Effector CD4-positive, alpha-beta T cell (primary cell): Measurements from ENCODE around the gene ITGB2.

Experiments
- DNase-seq: peaks from one replicate; pipeline ENCODE4 v3.0.0-alpha.2; 2020

The ITGB2 gene

GRCh38 chr21:44844256-44844655 lies 76.4 kb downstream of the ITGB2 start:
- no peak for DNase-seq

GRCh38 chr21:44842721-44843445 lies 77.8 kb downstream of the ITGB2 start:
- DNase-seq: no peak

DNA sequence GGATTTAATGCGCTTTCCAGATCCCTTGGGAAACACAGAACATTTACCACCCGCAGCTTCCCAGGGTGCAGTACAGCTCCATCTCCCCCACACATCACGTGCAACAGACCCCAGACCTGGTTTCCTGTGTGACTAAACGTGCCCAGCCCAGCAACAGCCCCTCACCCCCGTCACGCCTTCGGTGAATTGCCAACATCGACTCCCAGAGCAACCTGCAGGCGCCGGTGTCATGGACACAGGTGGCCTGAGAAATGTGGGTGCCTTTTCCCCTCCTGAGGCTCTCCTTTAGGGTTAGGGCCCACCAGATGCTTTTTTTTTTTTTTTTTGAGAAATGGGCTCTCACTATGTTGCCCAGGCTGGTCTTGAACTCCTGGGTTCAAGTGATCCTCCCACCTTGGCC lies 78.6 kb downstream of the ITGB2 start:
- no peak for DNase-seq

GRCh38 chr21:44840771-44841170 lies 79.9 kb downstream of the ITGB2 start:
- DNase-seq: no peak

- DNase-seq: no peak
These were observed 81.7 kb downstream of the ITGB2 start for GRCh38 chr21:44838951-44839350.

- DNase-seq: no peak
These were observed 82.4 kb downstream of the ITGB2 start for GRCh38 chr21:44838039-44838895.

DNA sequence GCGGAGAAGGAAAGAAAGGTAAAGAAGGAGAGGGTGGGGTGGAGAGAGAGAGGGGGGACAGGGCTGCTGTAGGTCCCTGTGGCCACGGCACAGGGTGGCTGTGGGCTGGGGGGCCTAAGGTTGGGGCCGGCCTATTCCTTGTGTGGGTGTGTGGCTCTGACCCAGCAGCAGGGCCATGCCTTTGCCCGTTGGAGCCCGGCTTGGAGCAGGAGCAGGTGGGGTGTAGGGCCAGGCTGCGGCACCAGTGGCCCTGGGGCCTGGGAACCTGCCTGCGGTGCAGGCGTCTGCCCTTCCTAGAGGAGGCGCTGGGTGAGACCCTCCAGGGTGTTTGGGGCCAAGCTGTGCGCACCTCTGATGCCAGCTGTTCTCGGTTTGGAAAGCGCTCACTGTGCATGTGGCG lies 83.2 kb downstream of the ITGB2 start:
- no peak for DNase-seq

GRCh38 chr21:44836666-44837471 lies 83.8 kb downstream of the ITGB2 start:
- no peak for DNase-seq

GRCh38 chr21:44836349-44836665 lies 84.4 kb downstream of the ITGB2 start:
- DNase-seq: no peak
